Natural killer cell (primary cell): Measurements from ENCODE around the gene CFAP157. TPM values are rescaled to one million over a fixed set of nuclear protein-coding genes. Genes with fewer than 3 reads are reported as not detected.
A peak's percentile ranks its signal among the peaks of the same experiment; 100 is the strongest.

Experiments
- ATAC-seq, 3 donors: fragments of 150-1000 bp in 2 of 3; fragments of 200-7000 bp in 1 of 3; cut with Tn5 transposase; 1 replicate in 1 of 3; 2 replicates in 2 of 3; pipeline ENCODE4 v1.10.0; 2021; ENCODE audit warnings: mild to moderate bottlenecking in 2 of 3, moderate library complexity in 2 of 3
- DNase-seq, 2 donors: peaks; one replicate each; pipeline versions ENCODE4 v3.0.0 to v3.0.0-alpha.2; 2013 to 2021; ENCODE audit warnings: mixed read lengths in 1 of 2
- H3K27ac ChIP-seq: one replicate; pipeline ENCODE4 v1.5.1; 2013; ENCODE audit warnings: mild to moderate bottlenecking, low read length
- H3K27me3 ChIP-seq: one replicate; pipeline ENCODE4 v1.6.1; 2013; ENCODE audit warnings: low read length; ENCODE audit not compliant: control insufficient read depth, insufficient read depth
- H3K36me3 ChIP-seq: one replicate; pipeline ENCODE4 v1.6.1; 2013; ENCODE audit warnings: low read length; ENCODE audit not compliant: control insufficient read depth, insufficient read depth
- H3K4me1 ChIP-seq: one replicate; pipeline ENCODE4 v1.6.1; 2013; ENCODE audit warnings: low read length; ENCODE audit not compliant: control insufficient read depth, insufficient read depth
- H3K4me3 ChIP-seq: one replicate; pipeline ENCODE4 v1.5.1; 2013; ENCODE audit warnings: low read length
- H3K9me3 ChIP-seq: one replicate; pipeline ENCODE4 v1.6.1; 2013; ENCODE audit warnings: low read length; ENCODE audit not compliant: control insufficient read depth, insufficient read depth
- H3K27ac Mint-ChIP-seq, 2 donors: one replicate each; pipeline ENCODE4 v1.8.0; 2022; ENCODE audit warnings: mild to moderate bottlenecking in 2 of 2, mixed read lengths in 2 of 2, moderate library complexity in 1 of 2
- H3K27me3 Mint-ChIP-seq, 2 donors: one replicate each; pipeline ENCODE4 v1.8.0; 2022; ENCODE audit warnings: low read depth in 2 of 2, mixed read lengths in 2 of 2
- H3K36me3 Mint-ChIP-seq: one replicate; pipeline ENCODE4 v1.8.0; 2022; ENCODE audit warnings: mixed read lengths
- H3K4me1 Mint-ChIP-seq, 2 donors: one replicate each; pipeline ENCODE4 v1.8.0; 2022; ENCODE audit warnings: mixed read lengths in 2 of 2
- H3K4me3 Mint-ChIP-seq: one replicate; pipeline ENCODE4 v1.8.0; 2022; ENCODE audit warnings: mild to moderate bottlenecking, moderate library complexity, mixed read lengths
- H3K9me3 Mint-ChIP-seq, 2 donors: one replicate each; pipeline ENCODE4 v1.8.0; 2022; ENCODE audit warnings: mixed read lengths in 2 of 2
- WGBS: methylation state at CpG from one replicate; pipeline ENCODE4 v1.1.7; 2013; ENCODE audit warnings: missing lambda C conversion rate; ENCODE audit not compliant: insufficient coverage; 5-methylcytosine and 5-hydroxymethylcytosine counted together
- intact Hi-C: fragments of 100-400 bp; cut with micrococcal nuclease; formaldehyde crosslinking; loops from one replicate; pipeline ENCODE4 v1.14.2; 2022
- total RNA-seq, 4 donors: library from RNA; stranded (reverse); fragments of 120-200 nt in 1 of 4; gene quantifications; one replicate each; pipeline versions ENCODE4 v1.2.3 to v1.2.4, GENCODE V29; 2013 to 2022
- TF ChIP-seq, protein P1 (sequence below): fragments of 200-600 bp; IDR thresholded peaks from one replicate; pipeline ENCODE4 v1.8.0; 2022; ENCODE audit warnings: antibody characterized with exemption

CFAP157 gene
- total RNA-seq, 3 donors from 2014 or later (not counting 1 experiment from before 2014, with no cell fraction given) = not detected

DNA sequence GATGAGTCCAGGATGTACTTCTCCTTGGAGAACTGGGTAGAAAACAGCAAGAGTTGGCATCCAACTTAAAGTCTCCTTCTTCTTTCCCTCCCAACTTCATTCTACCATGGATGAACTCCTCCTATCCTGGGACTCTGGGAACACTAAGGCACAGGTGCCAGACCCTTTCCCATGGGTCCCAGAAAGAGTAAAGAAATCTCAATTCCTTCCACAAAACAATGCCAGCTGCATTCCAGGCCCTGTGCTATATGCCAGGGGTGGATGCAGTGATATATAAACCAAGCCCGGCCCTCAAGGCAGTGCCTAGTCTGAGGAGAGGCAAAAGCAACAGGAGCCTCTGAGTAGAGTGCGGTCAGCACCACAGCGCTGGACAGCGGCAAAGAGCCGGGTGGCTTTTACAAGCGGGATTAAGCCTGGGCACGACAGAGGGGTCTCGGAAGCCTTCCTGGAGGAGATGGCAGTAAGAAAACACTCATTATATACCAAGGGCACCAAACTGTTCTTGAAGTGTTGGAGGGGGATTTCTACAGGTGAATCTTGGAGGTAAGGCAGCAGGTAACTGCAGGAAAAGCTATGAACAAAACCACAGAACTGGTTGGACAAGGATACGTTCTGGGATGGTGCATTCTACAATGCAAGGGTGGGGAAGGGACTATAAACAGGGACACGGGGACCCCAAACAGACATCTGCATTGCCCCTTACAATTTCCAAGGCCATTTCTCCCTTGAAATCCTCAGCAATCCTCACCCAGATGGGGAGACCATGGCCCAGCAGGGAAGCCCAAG is 44.7 kb downstream of the CFAP157 start:
- no peak for ATAC-seq
- WGBS = 93% methylated on average over 8 of the region's 10 CpGs
- intact Hi-C loops = no loop called here
- peaks cover 7% of the 10 kb centered on the region for H3K36me3 Mint-ChIP-seq
- Histone ChIP-seq H3K36me3 (peaks cover 68% of the 10 kb centered on the region), H3K9me3 (no peaks in the 10 kb centered on the region), H3K4me1 (peaks cover 18% of the 10 kb centered on the region), H3K27me3 (no peaks in the 10 kb centered on the region), H3K4me3 (no peak overlapping the region), H3K27ac (no peak overlapping the region)
- peaks cover 18 to 39% of the 10 kb centered on the region in 2 donors for H3K4me1 Mint-ChIP-seq
- H3K27me3 Mint-ChIP-seq = no peaks in the 10 kb centered on the region
- H3K4me3 Mint-ChIP-seq = no peak overlapping the region
- peak overlapping the region; percentile 36 to 66 for H3K27ac Mint-ChIP-seq
- H3K9me3 Mint-ChIP-seq = no peaks in the 10 kb centered on the region
- no peak for DNase-seq
- TF ChIP-seq, protein P1, sequence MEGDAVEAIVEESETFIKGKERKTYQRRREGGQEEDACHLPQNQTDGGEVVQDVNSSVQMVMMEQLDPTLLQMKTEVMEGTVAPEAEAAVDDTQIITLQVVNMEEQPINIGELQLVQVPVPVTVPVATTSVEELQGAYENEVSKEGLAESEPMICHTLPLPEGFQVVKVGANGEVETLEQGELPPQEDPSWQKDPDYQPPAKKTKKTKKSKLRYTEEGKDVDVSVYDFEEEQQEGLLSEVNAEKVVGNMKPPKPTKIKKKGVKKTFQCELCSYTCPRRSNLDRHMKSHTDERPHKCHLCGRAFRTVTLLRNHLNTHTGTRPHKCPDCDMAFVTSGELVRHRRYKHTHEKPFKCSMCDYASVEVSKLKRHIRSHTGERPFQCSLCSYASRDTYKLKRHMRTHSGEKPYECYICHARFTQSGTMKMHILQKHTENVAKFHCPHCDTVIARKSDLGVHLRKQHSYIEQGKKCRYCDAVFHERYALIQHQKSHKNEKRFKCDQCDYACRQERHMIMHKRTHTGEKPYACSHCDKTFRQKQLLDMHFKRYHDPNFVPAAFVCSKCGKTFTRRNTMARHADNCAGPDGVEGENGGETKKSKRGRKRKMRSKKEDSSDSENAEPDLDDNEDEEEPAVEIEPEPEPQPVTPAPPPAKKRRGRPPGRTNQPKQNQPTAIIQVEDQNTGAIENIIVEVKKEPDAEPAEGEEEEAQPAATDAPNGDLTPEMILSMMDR = no peak

DNA sequence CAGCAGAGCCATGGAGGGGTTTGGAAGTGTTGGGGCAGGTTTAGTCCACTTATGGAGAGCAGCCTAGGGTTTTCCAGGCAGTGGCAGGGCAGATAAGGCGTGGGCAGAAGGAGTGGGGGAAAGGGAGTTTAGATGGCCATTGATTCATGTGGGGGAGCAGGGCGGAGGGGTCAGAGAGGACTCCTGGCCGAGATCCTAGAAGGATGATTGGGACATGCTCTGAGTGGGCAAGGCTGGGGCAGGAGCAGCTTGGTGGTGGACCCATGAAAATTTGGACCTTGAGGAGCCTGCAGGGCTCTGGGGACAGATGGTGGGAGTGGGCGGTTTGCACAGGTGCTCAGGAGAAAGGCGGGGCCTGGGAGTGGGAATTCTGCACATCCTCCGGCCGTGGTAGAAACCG is 46.4 kb downstream of the CFAP157 start:
- peaks cover 7% of the 10 kb centered on the region for H3K36me3 Mint-ChIP-seq
- DNase-seq (no peak), ATAC-seq (no peak)
- H3K36me3 ChIP-seq = peaks cover 61% of the 10 kb centered on the region
- H3K4me1 Mint-ChIP-seq = peaks cover 5 to 27% of the 10 kb centered on the region in 2 donors
- peaks cover 4% of the 10 kb centered on the region for H3K4me1 ChIP-seq
- no peaks in the 10 kb centered on the region for H3K27me3 ChIP-seq
- TF ChIP-seq, protein P1 = no peak
- 92% methylated on average over 8 of the region's 8 CpGs for WGBS
- H3K9me3 Mint-ChIP-seq = no peaks in the 10 kb centered on the region
- no peaks in the 10 kb centered on the region for H3K27me3 Mint-ChIP-seq
- no peaks in the 10 kb centered on the region for H3K9me3 ChIP-seq
- peak overlapping the region; percentile 63 to 76 for H3K27ac Mint-ChIP-seq
- H3K4me3 Mint-ChIP-seq = no peak overlapping the region
- H3K27ac ChIP-seq = no peak overlapping the region
- H3K4me3 ChIP-seq = no peak overlapping the region
- intact Hi-C loops = no loop called here

DNA sequence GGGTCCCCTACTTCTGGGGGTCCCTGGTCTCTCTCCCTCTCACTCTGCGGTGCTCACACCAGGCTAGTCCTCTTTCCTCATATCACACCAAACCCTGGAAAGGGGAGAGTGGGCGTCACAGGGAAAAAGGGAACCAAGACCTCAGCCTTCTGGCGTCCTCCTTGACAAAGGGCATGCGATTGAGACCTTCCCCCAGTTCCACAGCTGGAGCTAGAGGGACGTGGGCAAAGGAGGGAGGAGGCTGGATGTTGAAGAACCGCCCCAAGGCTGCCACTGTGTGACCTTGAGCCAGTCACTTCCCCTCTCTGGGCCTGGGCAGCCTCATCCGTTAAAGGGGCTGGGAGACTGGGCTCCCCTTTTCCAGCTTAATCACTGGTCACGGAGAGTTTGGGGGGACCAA is 46.8 kb downstream of the CFAP157 start:
- no peak overlapping the region for H3K27ac Mint-ChIP-seq
- Histone ChIP-seq H3K36me3 (peaks cover 60% of the 10 kb centered on the region), H3K4me1 (no peaks in the 10 kb centered on the region), H3K27me3 (no peaks in the 10 kb centered on the region), H3K27ac (no peak overlapping the region), H3K9me3 (no peaks in the 10 kb centered on the region), H3K4me3 (no peak overlapping the region)
- DNase-seq (no peak), ATAC-seq (no peak)
- TF ChIP-seq, protein P1 = no peak
- H3K9me3 Mint-ChIP-seq = no peaks in the 10 kb centered on the region
- H3K4me3 Mint-ChIP-seq = no peak overlapping the region
- 92% methylated on average over 8 of the region's 8 CpGs for WGBS
- no peaks in the 10 kb centered on the region for H3K27me3 Mint-ChIP-seq
- intact Hi-C loops = no loop called here
- peaks cover 7% of the 10 kb centered on the region for H3K36me3 Mint-ChIP-seq
- peaks cover 5 to 29% of the 10 kb centered on the region in 2 donors for H3K4me1 Mint-ChIP-seq
